GM18499 (cell line): ENCODE data around the gene TAF7.
A peak's percentile ranks its signal among the peaks of the same experiment; 100 is the strongest.
"Not testable (repeated sequence)": the region's sequence is repeated elsewhere in the genome, so short reads cannot be mapped to it uniquely, and the experiment has no call there.

Source experiments
- ATAC-seq: cut with Tn5 transposase; IDR thresholded peaks from one replicate; pipeline ENCODE4 v1.9.1; 2021; ENCODE audit warnings: moderate number of reproducible peaks; ENCODE audit not compliant: insufficient read depth, unreplicated experiment

Gene TAF7

DNA sequence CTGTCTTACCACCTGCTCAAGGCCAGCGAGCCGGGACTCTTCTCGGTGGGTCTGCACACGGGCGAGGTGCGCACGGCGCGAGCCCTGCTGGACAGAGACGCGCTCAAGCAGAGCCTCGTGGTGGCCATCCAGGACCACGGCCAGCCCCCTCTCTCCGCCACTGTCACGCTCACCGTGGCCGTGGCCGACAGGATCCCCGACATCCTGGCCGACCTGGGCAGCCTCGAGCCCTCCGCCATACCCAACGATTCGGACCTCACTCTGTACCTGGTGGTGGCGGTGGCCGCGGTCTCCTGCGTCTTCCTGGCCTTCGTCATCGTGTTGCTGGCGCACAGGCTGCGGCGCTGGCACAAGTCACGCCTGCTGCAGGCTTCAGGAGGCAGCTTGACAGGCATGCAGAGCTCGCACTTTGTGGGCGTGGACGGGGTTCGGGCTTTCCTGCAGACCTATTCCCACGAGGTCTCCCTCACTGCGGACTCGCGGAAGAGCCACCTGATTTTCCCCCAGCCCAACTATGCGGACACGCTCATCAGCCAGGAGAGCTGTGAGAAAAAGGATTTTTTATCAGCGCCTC, 20.3 kb upstream of the TAF7 start:
- ATAC-seq = not testable (repeated sequence)

DNA sequence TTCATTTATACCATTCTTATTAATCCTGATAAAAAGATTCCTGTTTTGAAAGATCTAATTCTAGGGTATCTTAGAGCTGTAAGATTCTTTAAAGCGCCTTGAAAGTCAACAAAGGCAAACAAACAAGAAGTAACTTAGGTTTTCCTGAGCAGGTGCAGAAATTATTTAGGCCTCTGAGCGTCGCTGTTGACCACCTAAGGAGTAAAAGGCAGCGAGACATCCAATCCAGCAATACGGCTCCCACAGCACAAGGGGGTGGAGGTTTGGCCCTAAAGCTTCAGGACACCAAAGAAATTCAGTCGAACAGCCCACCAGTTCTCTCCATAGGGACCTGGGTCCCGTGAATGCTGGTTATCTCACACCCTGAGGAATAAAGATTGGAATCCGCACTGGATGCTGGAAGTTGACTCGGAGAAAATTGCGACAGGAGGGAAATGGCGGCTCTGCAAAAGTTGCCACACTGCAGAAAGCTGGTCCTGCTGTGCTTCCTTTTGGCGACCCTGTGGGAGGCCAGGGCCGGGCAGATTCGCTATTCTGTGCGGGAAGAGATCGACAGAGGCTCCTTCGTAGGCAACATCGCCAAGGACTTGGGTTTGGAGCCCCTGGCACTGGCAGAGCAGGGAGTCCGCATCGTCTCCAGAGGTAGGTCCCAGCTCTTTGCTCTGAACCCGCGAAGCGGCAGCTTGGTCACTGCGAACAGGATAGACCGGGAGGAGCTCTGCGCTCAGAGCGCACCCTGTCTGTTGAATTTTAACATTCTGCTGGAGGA, 18.1 kb upstream of the TAF7 start, which contains the start of gene PCDHGA2:
Gene PCDHGA2 (plus strand): TSS at position 223 of the 769 bp plus-strand sequence.
- ATAC-seq = no peak

DNA sequence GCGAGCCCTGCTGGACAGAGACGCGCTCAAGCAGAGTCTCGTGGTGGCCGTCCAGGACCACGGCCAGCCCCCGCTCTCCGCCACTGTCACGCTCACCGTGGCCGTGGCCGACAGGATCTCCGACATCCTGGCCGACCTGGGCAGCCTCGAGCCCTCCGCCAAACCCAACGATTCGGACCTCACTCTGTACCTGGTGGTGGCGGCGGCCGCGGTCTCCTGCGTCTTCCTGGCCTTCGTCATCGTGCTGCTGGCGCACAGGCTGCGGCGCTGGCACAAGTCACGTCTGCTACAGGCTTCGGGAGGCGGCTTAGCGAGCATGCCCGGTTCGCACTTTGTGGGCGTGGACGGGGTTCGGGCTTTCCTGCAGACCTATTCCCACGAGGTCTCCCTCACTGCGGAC, 12.0 kb upstream of the TAF7 start:
- not testable (repeated sequence) for ATAC-seq

DNA sequence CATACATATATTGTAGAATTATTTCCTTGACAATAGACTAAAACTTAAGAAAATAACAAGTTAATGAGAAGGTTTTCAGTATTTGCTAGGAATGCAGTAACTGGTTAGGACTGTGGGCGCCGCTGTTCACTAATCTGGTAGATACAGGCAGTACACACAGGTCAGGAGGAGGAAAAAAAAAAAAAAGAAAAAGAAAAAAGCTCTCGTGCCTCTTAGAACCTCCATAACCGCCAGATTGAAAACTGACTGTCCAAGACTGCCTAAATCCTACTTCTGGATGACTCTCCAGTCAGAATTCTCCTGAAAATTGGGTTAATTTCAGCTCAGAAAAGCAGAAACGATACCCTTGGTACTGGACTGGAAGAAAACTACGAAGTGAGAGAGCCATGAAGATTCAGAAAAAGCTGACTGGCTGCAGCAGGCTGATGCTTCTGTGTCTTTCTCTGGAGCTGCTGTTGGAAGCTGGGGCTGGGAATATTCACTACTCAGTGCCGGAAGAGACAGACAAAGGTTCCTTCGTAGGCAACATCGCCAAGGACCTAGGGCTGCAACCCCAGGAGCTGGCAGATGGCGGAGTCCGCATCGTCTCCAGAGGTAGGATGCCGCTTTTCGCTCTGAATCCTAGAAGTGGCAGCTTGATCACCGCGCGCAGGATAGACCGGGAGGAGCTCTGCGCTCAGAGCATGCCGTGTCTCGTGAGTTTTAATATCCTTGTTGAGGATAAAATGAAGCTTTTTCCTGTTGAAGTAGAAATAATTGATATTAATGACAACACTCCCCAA, 9.9 kb upstream of the TAF7 start, which contains the start of gene PCDHGA1:
Gene PCDHGA1 (plus strand): TSS at position 216 of the 782 bp plus-strand sequence.
- ATAC-seq = no peak

DNA sequence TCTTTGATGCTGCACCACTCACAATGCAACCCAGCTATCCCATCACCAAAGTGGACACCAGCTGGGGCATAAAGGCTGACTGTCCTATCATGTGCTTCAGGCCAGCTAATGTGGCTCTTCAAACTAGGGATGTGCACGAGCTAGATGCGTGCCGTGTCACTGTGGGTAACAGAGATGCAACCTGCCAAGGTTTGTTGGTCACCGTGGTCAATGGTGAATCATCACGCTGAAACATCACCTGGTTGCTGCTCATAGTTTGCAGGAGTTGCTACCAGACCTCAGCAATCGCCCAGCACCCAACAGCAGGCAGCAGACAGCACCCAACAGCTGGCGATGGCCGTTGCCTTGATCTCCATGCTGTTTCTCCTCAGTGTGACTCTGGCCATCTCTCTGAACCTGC, 7.6 kb upstream of the TAF7 start:
- no peak for ATAC-seq

DNA sequence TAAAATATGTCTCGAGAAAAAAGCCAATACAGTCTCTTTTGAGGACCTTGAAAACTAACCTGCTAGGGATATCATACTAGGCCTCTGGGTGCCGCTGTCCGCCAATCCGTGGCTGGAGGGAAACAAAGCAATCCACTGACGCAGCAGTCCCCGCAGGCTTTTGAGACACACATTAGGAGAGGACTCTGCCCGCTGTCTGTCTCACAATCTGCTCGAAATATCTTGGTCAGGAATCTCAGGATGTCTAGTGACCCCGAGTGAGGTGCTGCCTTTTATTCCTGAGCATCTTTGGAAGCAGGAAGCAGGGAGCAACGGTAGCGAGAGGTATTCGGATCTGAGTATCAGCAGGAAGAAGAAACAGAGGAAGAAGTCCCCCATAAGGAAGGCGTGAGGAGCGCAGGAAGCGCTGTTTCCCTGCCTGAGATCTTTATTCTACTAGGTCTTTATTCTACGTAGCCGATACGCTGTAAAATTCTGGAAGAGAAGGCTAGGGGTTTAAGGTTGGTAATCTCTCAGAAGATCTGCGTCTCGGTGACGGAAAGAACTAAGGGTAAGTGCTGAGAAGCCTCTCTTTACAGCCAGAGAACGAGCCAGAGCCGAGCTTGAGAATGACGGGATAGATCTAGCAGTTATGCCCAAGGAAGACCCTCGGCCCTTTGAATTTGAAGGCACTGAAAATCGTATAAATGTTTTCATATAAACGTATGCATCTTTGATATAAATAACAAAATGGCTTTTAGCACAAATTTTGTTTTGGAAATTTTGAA, 5.7 kb upstream of the TAF7 start:
- ATAC-seq = no peak

DNA sequence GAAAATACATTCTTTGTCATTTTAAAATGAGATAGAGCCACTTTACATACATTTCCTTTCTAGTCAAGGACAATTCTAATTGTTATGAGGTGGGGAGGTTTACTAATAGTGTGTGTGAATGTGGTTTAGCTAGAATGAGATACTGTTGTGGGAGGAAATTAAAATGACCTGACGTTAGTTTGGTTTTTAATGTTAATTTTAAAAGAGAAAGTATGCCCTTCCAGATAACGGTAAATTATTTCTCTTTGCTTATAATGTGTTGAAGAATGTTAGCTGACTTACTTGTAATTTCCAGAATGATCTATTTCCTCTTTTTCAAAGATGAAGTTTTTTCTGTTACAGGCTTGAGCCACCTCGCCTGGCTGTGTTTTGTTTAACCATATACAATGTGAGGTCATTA, 1.7 kb upstream of the TAF7 start:
- ATAC-seq = peak; percentile 33

DNA sequence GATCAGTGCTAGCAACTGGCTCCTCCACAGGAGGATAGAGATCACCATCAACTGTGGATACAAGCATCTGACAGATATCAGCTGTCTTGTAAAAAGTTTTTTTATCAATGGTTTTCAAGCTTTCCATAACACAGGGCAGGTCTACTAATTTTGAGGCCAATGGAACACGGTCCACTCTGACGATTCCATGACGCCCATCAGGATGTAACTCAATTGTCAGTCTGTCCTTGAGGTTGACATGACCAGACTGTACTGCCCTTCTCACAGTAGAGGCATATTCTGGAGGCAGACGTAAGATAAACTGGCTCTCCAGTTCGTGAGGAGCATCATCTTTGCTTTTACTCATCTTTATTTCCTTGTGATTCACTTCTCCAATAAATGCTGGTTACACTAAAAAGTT, 885 bp downstream of the TAF7 start:
- no peak for ATAC-seq

DNA sequence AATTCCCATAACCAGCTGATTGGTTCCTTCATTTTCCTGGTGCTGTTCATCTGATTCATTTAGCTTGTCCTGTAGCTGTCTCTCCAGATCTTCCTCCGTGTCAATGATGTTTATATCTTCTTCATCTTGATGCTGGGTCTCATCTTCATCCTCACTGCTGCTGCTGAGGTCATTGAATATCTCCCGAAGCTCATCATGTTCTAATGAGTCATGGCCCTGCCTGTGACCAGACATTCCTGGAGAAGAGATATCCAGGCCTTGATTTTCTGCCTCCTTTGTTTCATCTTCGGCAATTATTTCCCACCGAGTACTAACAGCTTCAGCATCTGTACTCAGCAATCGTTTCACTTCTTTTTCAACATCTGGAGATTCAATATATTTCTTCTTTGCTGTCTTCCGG, 1.4 kb downstream of the TAF7 start:
- ATAC-seq = no peak

DNA sequence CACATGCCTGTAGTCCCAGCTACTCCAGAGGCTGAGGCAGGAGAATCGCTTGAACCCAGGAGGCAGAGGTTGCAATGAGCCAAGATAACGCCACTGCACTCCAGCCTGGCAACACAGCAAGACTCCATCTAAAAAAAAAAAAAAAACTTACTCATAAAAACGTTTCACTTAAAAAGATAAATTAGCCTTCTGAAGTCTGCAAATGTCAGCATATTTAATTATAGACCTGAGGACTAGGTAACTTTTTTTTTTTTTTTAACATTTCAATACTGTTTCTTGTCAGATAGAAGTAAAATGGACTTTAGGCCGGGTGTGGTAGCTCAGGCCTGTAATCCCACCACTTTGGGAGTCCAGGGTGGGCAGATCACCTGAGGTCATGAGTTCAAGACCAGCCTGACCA, 3.6 kb downstream of the TAF7 start:
- ATAC-seq = not testable (repeated sequence)

DNA sequence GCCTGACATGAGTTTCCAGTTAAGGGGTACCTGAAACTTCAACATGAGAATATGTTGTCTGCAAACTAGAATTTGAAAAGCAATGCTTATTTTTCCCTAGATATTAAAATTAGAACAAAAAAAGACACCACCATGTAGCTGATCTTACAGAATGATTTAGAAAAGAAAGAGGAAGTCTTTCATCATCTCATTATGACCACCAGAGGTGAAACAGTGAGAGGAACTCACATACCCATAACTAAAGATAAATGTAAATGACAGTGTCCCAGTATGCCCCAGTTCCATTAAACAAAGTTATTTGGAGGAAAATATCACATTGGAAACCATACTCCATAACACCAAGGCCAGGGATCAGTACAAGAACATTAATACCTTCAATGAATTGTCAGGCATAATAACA, 6.9 kb downstream of the TAF7 start:
- ATAC-seq = no peak

DNA sequence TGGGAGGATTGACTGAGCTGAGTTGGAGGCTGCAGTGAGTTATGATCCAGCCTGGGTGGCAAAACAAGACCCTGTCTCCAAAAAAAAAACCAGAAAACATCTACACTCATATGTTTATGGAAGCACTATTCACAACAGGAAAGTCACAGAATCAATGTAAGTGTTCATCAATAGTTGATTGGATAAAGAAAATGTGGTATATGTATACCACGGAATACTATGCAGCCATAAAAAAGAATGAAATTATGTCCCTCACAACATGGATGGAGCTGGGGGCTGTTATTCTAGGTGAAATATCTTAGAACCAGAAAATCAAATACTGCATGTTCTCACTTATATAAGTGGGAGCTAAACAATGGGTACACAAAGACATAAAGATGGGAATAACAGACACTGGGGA, 14.0 kb downstream of the TAF7 start:
- no peak for ATAC-seq

DNA sequence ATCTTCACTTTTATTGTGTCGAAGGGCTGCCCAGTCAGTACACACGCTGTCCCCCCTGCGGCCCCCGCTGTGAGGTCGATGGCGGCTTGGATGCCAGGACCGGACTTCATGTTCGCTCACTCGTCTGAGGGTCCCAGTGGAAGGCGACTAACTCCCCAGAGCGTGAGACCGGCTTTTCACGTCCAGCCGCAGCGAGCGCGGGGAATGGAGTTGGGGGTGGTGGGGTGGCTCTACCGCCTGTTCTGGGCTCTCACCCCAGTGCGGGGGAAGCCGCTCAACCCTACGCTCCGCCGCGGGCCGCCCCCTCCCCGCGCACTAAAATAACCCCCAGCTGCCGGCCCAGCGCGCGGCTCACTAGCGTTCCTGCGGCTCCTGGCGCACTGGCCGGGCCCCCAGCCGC, 16.8 kb downstream of the TAF7 start, which contains the start of gene SLC25A2:
Gene SLC25A2 (minus strand): TSS at position 294 of the 400 bp plus-strand sequence. CDS start 184 bp downstream, at position 110.
- no peak for ATAC-seq

DNA sequence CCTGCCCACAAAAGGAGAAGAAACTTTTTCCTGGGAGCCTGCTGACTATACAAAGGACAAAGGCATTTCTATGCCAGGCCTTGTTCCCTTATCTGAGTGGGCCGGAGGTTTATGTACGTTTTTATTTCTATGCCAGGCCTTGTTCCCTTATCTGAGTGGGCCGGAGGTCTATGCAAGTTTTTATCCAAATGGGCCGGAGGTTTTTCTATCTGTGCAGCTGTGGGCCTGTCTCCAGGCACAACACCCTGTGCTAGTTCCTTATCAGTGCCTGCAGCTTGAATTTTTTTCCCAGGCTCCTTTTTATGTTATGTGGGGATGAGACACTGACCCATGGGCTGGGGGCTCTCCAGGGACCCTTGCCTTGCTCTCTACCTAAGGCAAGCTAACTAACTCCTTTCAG, 22.2 kb downstream of the TAF7 start:
- no peak for ATAC-seq

DNA sequence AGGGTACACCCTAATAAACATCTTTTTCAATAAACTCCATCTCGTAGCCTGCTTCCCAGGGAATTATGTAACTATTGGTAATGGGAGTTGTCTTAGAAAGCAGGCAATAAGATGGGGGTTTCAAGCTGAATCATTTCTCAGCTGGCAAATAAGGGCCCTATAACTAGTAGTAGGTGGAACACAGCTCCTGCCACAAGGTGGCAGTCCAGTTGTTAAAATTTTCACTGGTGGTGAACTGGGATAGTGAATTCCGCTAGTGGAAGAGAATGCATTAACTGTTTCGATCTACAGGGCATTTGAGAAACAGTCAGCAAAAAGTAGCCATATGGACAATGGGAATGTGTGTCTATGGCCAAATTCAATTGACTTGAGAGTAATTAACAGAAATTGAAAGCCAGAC, 47.7 kb downstream of the TAF7 start:
- ATAC-seq = no peak

DNA sequence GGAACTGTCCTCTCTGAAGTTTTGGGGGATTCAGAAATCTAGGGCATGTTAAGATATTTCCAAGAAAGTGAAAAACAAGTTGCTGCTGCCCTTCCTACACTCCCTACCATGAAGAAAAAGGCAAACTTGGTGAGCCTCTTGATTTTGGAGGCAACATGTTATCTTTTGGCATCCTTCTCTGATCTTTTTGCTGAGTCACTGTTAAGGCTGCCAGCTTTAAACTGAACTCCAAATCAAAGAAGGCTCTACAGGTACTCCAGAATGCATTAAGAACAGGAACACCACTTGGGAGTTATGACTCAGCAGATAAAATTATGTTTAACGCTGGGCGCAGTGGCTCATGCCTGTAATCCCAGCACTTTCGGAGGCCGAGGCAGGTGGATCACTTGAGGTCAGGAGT, 51.4 kb downstream of the TAF7 start:
- ATAC-seq = no peak
